ENCODE data around the gene SDC3. TPM values are rescaled to one million over a fixed set of nuclear protein-coding genes. Genes with fewer than 3 reads are reported as not detected.

Gene SDC3
- polyA plus RNA-seq, 4 donors, result 0.67 to 36.1 (median 13.4) TPM

- no peaks in the 10 kb centered on the region for H3K9me3 ChIP-seq (ENCODE audit: control insufficient read depth in 2 of 2, insufficient read depth in 1 of 2, low read depth in 1 of 2, low read length in 1 of 2)
- peaks cover 0 to 2% (median 0%) of the 10 kb centered on the region in 3 donors for H3K27me3 ChIP-seq (ENCODE audit: control insufficient read depth in 3 of 3, insufficient read depth in 3 of 3, low read length in 3 of 3)
- no peaks in the 10 kb centered on the region for H3K36me3 ChIP-seq (ENCODE audit: control insufficient read depth in 3 of 3, insufficient read depth in 2 of 3, low read depth in 1 of 3, low read length in 3 of 3)
- DNase-seq (no peak), FAIRE-seq (no peak)
- H3K27ac ChIP-seq (ENCODE audit: low read depth in 1 of 3, low read length in 2 of 3), result no peak overlapping the region
- 21 to 68% (median 23%) methylated on average over 1 of the region's 1 CpG for WGBS, 3 donors
- H3K4me3 ChIP-seq (ENCODE audit: low read depth in 1 of 3, low read length in 3 of 3), result no peak overlapping the region
- no peaks in the 10 kb centered on the region for H3K4me1 ChIP-seq (ENCODE audit: control insufficient read depth in 3 of 3, insufficient read depth in 2 of 3, low read depth in 1 of 3, low read length in 2 of 3)
Observed at GRCh38 chr1:30837653-30838052, 70.9 kb downstream of the SDC3 start.

GRCh38 chr1:30834253-30834652 is 74.3 kb downstream of the SDC3 start:
- no peak for FAIRE-seq
- H3K27ac ChIP-seq (ENCODE audit: low read depth in 1 of 3, low read length in 2 of 3), result no peak overlapping the region
- H3K4me1 ChIP-seq (ENCODE audit: control insufficient read depth in 3 of 3, insufficient read depth in 2 of 3, low read depth in 1 of 3, low read length in 2 of 3), result no peaks in the 10 kb centered on the region
- 34 to 63% (median 45%) methylated on average over 4 of the region's 4 CpGs for WGBS, 3 donors
- H3K9me3 ChIP-seq (ENCODE audit: control insufficient read depth in 2 of 2, insufficient read depth in 1 of 2, low read depth in 1 of 2, low read length in 1 of 2), result peaks cover 0 to 8% of the 10 kb centered on the region in 2 donors
- H3K36me3 ChIP-seq (ENCODE audit: control insufficient read depth in 3 of 3, insufficient read depth in 2 of 3, low read depth in 1 of 3, low read length in 3 of 3), result no peaks in the 10 kb centered on the region
- no peak overlapping the region for H3K4me3 ChIP-seq (ENCODE audit: low read depth in 1 of 3, low read length in 3 of 3)
- peaks cover 0 to 2% (median 0%) of the 10 kb centered on the region in 3 donors for H3K27me3 ChIP-seq (ENCODE audit: control insufficient read depth in 3 of 3, insufficient read depth in 3 of 3, low read length in 3 of 3)
- DNase-seq, result no peak

GRCh38 chr1:30830537-30830936 is 78.0 kb downstream of the SDC3 start:
- Histone ChIP-seq H3K9me3 (ENCODE audit: control insufficient read depth in 2 of 2, insufficient read depth in 1 of 2, low read depth in 1 of 2, low read length in 1 of 2) (peaks cover 0 to 8% of the 10 kb centered on the region in 2 donors), H3K4me1 (ENCODE audit: control insufficient read depth in 3 of 3, insufficient read depth in 2 of 3, low read depth in 1 of 3, low read length in 2 of 3) (no peaks in the 10 kb centered on the region), H3K27ac (ENCODE audit: low read depth in 1 of 3, low read length in 2 of 3) (no peak overlapping the region), H3K36me3 (ENCODE audit: control insufficient read depth in 3 of 3, insufficient read depth in 2 of 3, low read depth in 1 of 3, low read length in 3 of 3) (no peaks in the 10 kb centered on the region), H3K4me3 (ENCODE audit: low read depth in 1 of 3, low read length in 3 of 3) (no peak overlapping the region), H3K27me3 (ENCODE audit: control insufficient read depth in 3 of 3, insufficient read depth in 3 of 3, low read length in 3 of 3) (peaks cover 0 to 15% (median 0%) of the 10 kb centered on the region in 3 donors)
- FAIRE-seq, result no peak
- 80 to 89% (median 85%) methylated on average over 6 of the region's 6 CpGs for WGBS, 3 donors
- no peak for DNase-seq

GRCh38 chr1:30829889-30830288 is 78.7 kb downstream of the SDC3 start:
- Histone ChIP-seq H3K27ac (ENCODE audit: low read depth in 1 of 3, low read length in 2 of 3) (no peak overlapping the region), H3K9me3 (ENCODE audit: control insufficient read depth in 2 of 2, insufficient read depth in 1 of 2, low read depth in 1 of 2, low read length in 1 of 2) (peaks cover 0 to 8% of the 10 kb centered on the region in 2 donors), H3K4me3 (ENCODE audit: low read depth in 1 of 3, low read length in 3 of 3) (no peak overlapping the region), H3K27me3 (ENCODE audit: control insufficient read depth in 3 of 3, insufficient read depth in 3 of 3, low read length in 3 of 3) (peaks cover 0 to 21% (median 0%) of the 10 kb centered on the region in 3 donors), H3K4me1 (ENCODE audit: control insufficient read depth in 3 of 3, insufficient read depth in 2 of 3, low read depth in 1 of 3, low read length in 2 of 3) (no peaks in the 10 kb centered on the region), H3K36me3 (ENCODE audit: control insufficient read depth in 3 of 3, insufficient read depth in 2 of 3, low read depth in 1 of 3, low read length in 3 of 3) (no peaks in the 10 kb centered on the region)
- DNase-seq (no peak), FAIRE-seq (no peak)
- WGBS, 3 donors, result 50 to 70% (median 66%) methylated on average over 2 of the region's 2 CpGs

GRCh38 chr1:30824736-30825429 is 83.7 kb downstream of the SDC3 start:
- H3K27ac ChIP-seq (ENCODE audit: low read depth in 1 of 3, low read length in 2 of 3), result peak overlapping the region in 2 of 3 donors; percentile 92 to 97
- H3K36me3 ChIP-seq (ENCODE audit: control insufficient read depth in 3 of 3, insufficient read depth in 2 of 3, low read depth in 1 of 3, low read length in 3 of 3), result no peaks in the 10 kb centered on the region
- DNase-seq (no peak), FAIRE-seq (no peak)
- WGBS, 3 donors, result 19 to 21% (median 19%) methylated on average over 10 to 12 of the region's 12 CpGs
- peaks cover 0 to 5% of the 10 kb centered on the region in 2 donors for H3K9me3 ChIP-seq (ENCODE audit: control insufficient read depth in 2 of 2, insufficient read depth in 1 of 2, low read depth in 1 of 2, low read length in 1 of 2)
- H3K4me1 ChIP-seq (ENCODE audit: control insufficient read depth in 3 of 3, insufficient read depth in 2 of 3, low read depth in 1 of 3, low read length in 2 of 3), result peaks cover 5 to 34% (median 7%) of the 10 kb centered on the region in 3 donors
- H3K27me3 ChIP-seq (ENCODE audit: control insufficient read depth in 3 of 3, insufficient read depth in 3 of 3, low read length in 3 of 3), result peaks cover 0 to 21% (median 2%) of the 10 kb centered on the region in 3 donors
- H3K4me3 ChIP-seq (ENCODE audit: low read depth in 1 of 3, low read length in 3 of 3), result peak overlapping the region in 1 of 3 donors; percentile 40

- no peaks in the 10 kb centered on the region for H3K9me3 ChIP-seq (ENCODE audit: control insufficient read depth in 2 of 2, insufficient read depth in 1 of 2, low read depth in 1 of 2, low read length in 1 of 2)
- no peak for FAIRE-seq
Observed at GRCh38 chr1:30823969-30824735, 84.4 kb downstream of the SDC3 start.

GRCh38 chr1:30823627-30823968 is 85.0 kb downstream of the SDC3 start:
- no peaks in the 10 kb centered on the region for H3K9me3 ChIP-seq (ENCODE audit: control insufficient read depth in 2 of 2, insufficient read depth in 1 of 2, low read depth in 1 of 2, low read length in 1 of 2)
- H3K27me3 ChIP-seq (ENCODE audit: control insufficient read depth in 3 of 3, insufficient read depth in 3 of 3, low read length in 3 of 3), result peaks cover 0 to 21% (median 2%) of the 10 kb centered on the region in 3 donors
- H3K4me1 ChIP-seq (ENCODE audit: control insufficient read depth in 3 of 3, insufficient read depth in 2 of 3, low read depth in 1 of 3, low read length in 2 of 3), result peaks cover 5 to 37% (median 7%) of the 10 kb centered on the region in 3 donors
- peak overlapping the region in 1 of 3 donors; percentile 44 for H3K4me3 ChIP-seq (ENCODE audit: low read depth in 1 of 3, low read length in 3 of 3)
- WGBS, 3 donors, result 59 to 74% (median 60%) methylated on average over 3 of the region's 3 CpGs
- no peaks in the 10 kb centered on the region for H3K36me3 ChIP-seq (ENCODE audit: control insufficient read depth in 3 of 3, insufficient read depth in 2 of 3, low read depth in 1 of 3, low read length in 3 of 3)
- no peak for DNase-seq
- no peak for FAIRE-seq
- H3K27ac ChIP-seq (ENCODE audit: low read depth in 1 of 3, low read length in 2 of 3), result peak overlapping the region; percentile 38 to 97 (median 92)

More at GRCh38 chr1:30823969-30824735, 84.4 kb downstream of the SDC3 start:
- peaks cover 0 to 21% (median 2%) of the 10 kb centered on the region in 3 donors for H3K27me3 ChIP-seq (ENCODE audit: control insufficient read depth in 3 of 3, insufficient read depth in 3 of 3, low read length in 3 of 3)
- WGBS, 3 donors, result 0 to 1% (median 1%) methylated on average over 39 to 44 of the region's 44 CpGs
- DNase-seq, result peak; percentile 86 to 96
- H3K4me1 ChIP-seq (ENCODE audit: control insufficient read depth in 3 of 3, insufficient read depth in 2 of 3, low read depth in 1 of 3, low read length in 2 of 3), result peaks cover 5 to 37% (median 7%) of the 10 kb centered on the region in 3 donors
- no peaks in the 10 kb centered on the region for H3K36me3 ChIP-seq (ENCODE audit: control insufficient read depth in 3 of 3, insufficient read depth in 2 of 3, low read depth in 1 of 3, low read length in 3 of 3)
- peak overlapping the region in 2 of 3 donors; percentile 40 to 44 for H3K4me3 ChIP-seq (ENCODE audit: low read depth in 1 of 3, low read length in 3 of 3)
- peak overlapping the region; percentile 38 to 97 (median 92) for H3K27ac ChIP-seq (ENCODE audit: low read depth in 1 of 3, low read length in 2 of 3)

- WGBS, 3 donors, result 64 to 75% (median 64%) methylated on average over 6 of the region's 6 CpGs
- FAIRE-seq (no peak), DNase-seq (no peak)
- no peaks in the 10 kb centered on the region for H3K9me3 ChIP-seq (ENCODE audit: control insufficient read depth in 2 of 2, insufficient read depth in 1 of 2, low read depth in 1 of 2, low read length in 1 of 2)
- H3K4me3 ChIP-seq (ENCODE audit: low read depth in 1 of 3, low read length in 3 of 3), result no peak overlapping the region
- peaks cover 5 to 37% (median 7%) of the 10 kb centered on the region in 3 donors for H3K4me1 ChIP-seq (ENCODE audit: control insufficient read depth in 3 of 3, insufficient read depth in 2 of 3, low read depth in 1 of 3, low read length in 2 of 3)
- no peaks in the 10 kb centered on the region for H3K36me3 ChIP-seq (ENCODE audit: control insufficient read depth in 3 of 3, insufficient read depth in 2 of 3, low read depth in 1 of 3, low read length in 3 of 3)
- peaks cover 0 to 18% (median 2%) of the 10 kb centered on the region in 3 donors for H3K27me3 ChIP-seq (ENCODE audit: control insufficient read depth in 3 of 3, insufficient read depth in 3 of 3, low read length in 3 of 3)
- peak overlapping the region in 2 of 3 donors; percentile 92 to 97 for H3K27ac ChIP-seq (ENCODE audit: low read depth in 1 of 3, low read length in 2 of 3)
Observed at GRCh38 chr1:30822966-30823581, 85.5 kb downstream of the SDC3 start.

Measured in small intestine (tissue), 7 donors.